HepG2 (cell line): ENCODE data around the gene KDM7A. TPM values are rescaled to one million over a fixed set of nuclear protein-coding genes. Genes with fewer than 3 reads are reported as not detected.

Source experiments
- ATAC-seq: fragments of 200-7000 bp; cut with Tn5 transposase; 3 replicates; pipeline ENCODE4 v1.9.1; 2020; ENCODE audit warnings: mild to moderate bottlenecking, moderate library complexity
- BruUV-seq: library from RNA; stranded (reverse); fragments of 400-500 nt; replicated peaks from 2 replicates; lab custom pipeline; 2021; lab: Mats Ljungman, UMichigan
- CTCF ChIA-PET: fragments of 300-600 bp; formaldehyde crosslinking; extraction: SDS; loops from one replicate; lab custom pipeline; 2021; ENCODE audit warnings: low total read pairs, inconsistent platforms, low intra/inter-chr PET ratio; lab: Yijun Ruan, JAX
- POLR2A ChIA-PET: fragments of 350-600 bp; sonication (Branson Sonifier 250); formaldehyde crosslinking; loops from one replicate; lab custom pipeline; 2020; ENCODE audit warnings: antibody characterized with exemption, inconsistent platforms; lab: Yijun Ruan, JAX
- DNase-seq: peaks from one replicate; pipeline ENCODE4 v3.0.0-alpha.2; 2015; ENCODE audit warnings: low spot score
- FAIRE-seq: peaks from 3 replicates; lab custom pipeline; 2011; peaks lifted over from hg19 to GRCh38; lab: Jason Lieb, UNC
- H2AFZ ChIP-seq: one replicate; pipeline ENCODE4 v1.6.1; 2011; ENCODE audit warnings: low read length, inconsistent platforms
- H3K27ac ChIP-seq: fragments of 300-600 bp; 3 replicates; pipeline ENCODE4 v1.8.0; 2011; ENCODE audit warnings: mixed run types, mild to moderate bottlenecking, mixed read lengths, low read length, inconsistent platforms; ENCODE audit not compliant: insufficient read depth; ENCODE audit errors: extremely low read length
- H3K27me3 ChIP-seq, 2 experiments: fragments of 200-600 bp in 1 of 2; 2 replicates in 1 of 2; 3 replicates in 1 of 2; pipeline versions ENCODE4 v1.6.0 to v1.8.0; 2011; ENCODE audit warnings: low read length in 2 of 2, mild to moderate bottlenecking in 2 of 2, moderate library complexity in 2 of 2, inconsistent platforms in 1 of 2; ENCODE audit not compliant: insufficient read depth in 2 of 2, control insufficient read depth in 1 of 2
- H3K36me3 ChIP-seq, 2 experiments: fragments of 200-600 bp in 1 of 2; replicated peaks in 1 of 2; 2 replicates in 1 of 2; 3 replicates in 1 of 2; pipeline versions ENCODE4 v1.5.1 to v1.8.0; 2011; ENCODE audit warnings: low read length in 2 of 2, inconsistent platforms in 1 of 2; ENCODE audit not compliant: insufficient read depth in 2 of 2, control insufficient read depth in 1 of 2
- H3K4me1 ChIP-seq: 2 replicates; pipeline ENCODE4 v1.5.1; 2012; ENCODE audit warnings: low read length, inconsistent platforms; ENCODE audit not compliant: insufficient read depth
- H3K4me2 ChIP-seq: 2 replicates; pipeline ENCODE4 v1.6.0; 2011; ENCODE audit warnings: low read depth, low read length, inconsistent platforms
- H3K4me3 ChIP-seq, 3 experiments: fragments of 200-600 bp in 1 of 3; sonication (generic), shearing (Covaris generic) in 1 of 3; replicated peaks in 1 of 3; 2 replicates each; pipeline ENCODE4 v1.5.1; 2011 to 2016; ENCODE audit warnings: low read length in 3 of 3, inconsistent platforms in 2 of 3, low read depth in 2 of 3, mild to moderate bottlenecking in 2 of 3, control low read depth in 1 of 3, mixed read lengths in 1 of 3; ENCODE audit not compliant: insufficient read depth in 1 of 3
- H3K79me2 ChIP-seq: one replicate; pipeline ENCODE4 v1.6.1; 2011; ENCODE audit warnings: low read length, inconsistent platforms; ENCODE audit not compliant: insufficient read depth
- H3K9ac ChIP-seq: 2 replicates; pipeline ENCODE4 v1.6.0; 2011; ENCODE audit warnings: mild to moderate bottlenecking, low read depth, low read length, inconsistent platforms; ENCODE audit not compliant: insufficient read depth
- H3K9me3 ChIP-seq: 2 replicates; pipeline ENCODE4 v1.5.1; 2012; ENCODE audit warnings: mild to moderate bottlenecking, low read length
- H4K20me1 ChIP-seq: 2 replicates; pipeline ENCODE4 v1.6.0; 2011; ENCODE audit warnings: inconsistent platforms, mild to moderate bottlenecking, low read length, moderate library complexity; ENCODE audit not compliant: insufficient read depth
- CENPX ChIP-seq: sonication (generic); formaldehyde crosslinking; IDR thresholded peaks from 2 replicates; pipeline ENCODE4 v1.9.0; 2021; ENCODE audit warnings: mild to moderate bottlenecking, missing genetic modification reagents, moderate library complexity
- HMG20A ChIP-seq: IDR thresholded peaks from 2 replicates; pipeline ENCODE4 v1.6.1; 2016; ENCODE audit warnings: borderline replicate concordance
- SIX1 ChIP-seq: sonication (generic); formaldehyde crosslinking; IDR thresholded peaks from 2 replicates; pipeline ENCODE4 v1.4.0; 2020; ENCODE audit warnings: missing genetic modification reagents, borderline replicate concordance
- ZNF18 ChIP-seq: sonication (generic); formaldehyde crosslinking; IDR thresholded peaks from 2 replicates; pipeline ENCODE4 v1.8.0; 2022; ENCODE audit warnings: mild to moderate bottlenecking, missing genetic modification reagents; ENCODE audit not compliant: insufficient replicate concordance
- ZNF337 ChIP-seq: sonication (generic); formaldehyde crosslinking; IDR thresholded peaks from 2 replicates; pipeline ENCODE4 v1.5.1; 2020; ENCODE audit warnings: missing genetic modification reagents, low read depth, mild to moderate bottlenecking, borderline replicate concordance
- ZNF33A ChIP-seq: sonication (generic); formaldehyde crosslinking; IDR thresholded peaks from 2 replicates; pipeline ENCODE4 v1.5.1; 2020; ENCODE audit warnings: missing genetic modification reagents, mild to moderate bottlenecking, moderate library complexity, borderline replicate concordance
- ZNF44 ChIP-seq: sonication (generic); formaldehyde crosslinking; IDR thresholded peaks from 2 replicates; pipeline ENCODE4 v1.5.1; 2020; ENCODE audit warnings: mild to moderate bottlenecking, missing genetic modification reagents
- ZNF83 ChIP-seq: sonication (generic); formaldehyde crosslinking; IDR thresholded peaks from 2 replicates; pipeline ENCODE4 v1.4.0; 2020; ENCODE audit warnings: missing genetic modification reagents, mild to moderate bottlenecking, borderline replicate concordance
- ZSCAN5A ChIP-seq: sonication (generic); formaldehyde crosslinking; IDR thresholded peaks from 2 replicates; pipeline ENCODE4 v1.8.0; 2022; ENCODE audit warnings: mild to moderate bottlenecking, missing genetic modification reagents, borderline replicate concordance
- WGBS: methylation state at CpG from one replicate; pipeline ENCODE4 v1.1.6; 2017; ENCODE audit warnings: low lambda C conversion rate; 5-methylcytosine and 5-hydroxymethylcytosine counted together
- in situ Hi-C: cut with HindIII; loops from 2 replicates; pipeline ENCODE4 v1.10.0; 2017; ENCODE audit warnings: low pct_unique_long_range_greater_than_20kb; ENCODE audit not compliant: extremely low pct_ligation_motif_present
- intact Hi-C: fragments of 100-400 bp; cut with micrococcal nuclease; formaldehyde crosslinking; loops from one replicate; pipeline ENCODE4 v1.10.0; 2022; ENCODE audit not compliant: unreplicated experiment
- polyA plus RNA-seq, 8 experiments: library from polyadenylated mRNA; depleted of rRNA in 3 of 8; stranded (reverse) in 7 of 8; unstranded in 1 of 8; fragments of >200 nt; fragmentation: Illumina TruSeq in 4 of 8; extraction: Trizol in 4 of 8; gene quantifications; 2 replicates each; pipeline versions ENCODE4 v1.2.1 to v1.2.3, GENCODE V29; 2011 to 2016; ENCODE audit warnings: low read depth in 4 of 8, missing spikeins in 1 of 8, mixed read lengths in 1 of 8; ENCODE audit not compliant: insufficient read depth in 1 of 8
- total RNA-seq, 5 experiments: library from RNA; depleted of rRNA; stranded (reverse); fragments of >200 nt; fragmentation: Illumina TruSeq; extraction: Trizol; gene quantifications; 2 replicates each; pipeline ENCODE4 v1.2.3, GENCODE V29; 2016; ENCODE audit warnings: low read depth in 1 of 5
- TF ChIP-seq, protein P1 (sequence below): sonication (generic); formaldehyde crosslinking; IDR thresholded peaks from 2 replicates; pipeline ENCODE4 v1.4.0; 2020; ENCODE audit warnings: missing genetic modification reagents
- TF ChIP-seq, protein P2 (sequence below): sonication (generic); formaldehyde crosslinking; conservative IDR thresholded peaks from 2 replicates; pipeline ENCODE4 v1.4.0; 2020; ENCODE audit warnings: mild to moderate bottlenecking, missing genetic modification reagents, moderate library complexity

Gene KDM7A
- total and polyA plus RNA-seq, 2 of the 13 experiments (the other 11 are each of a cell fraction or from before 2014, with no cell fraction given) = 10.8 to 16.8 TPM

GRCh38 chr7:140047197-140047596 lies 129.6 kb downstream of the KDM7A start:
- Histone ChIP-seq H3K27me3 (no peaks in the 10 kb centered on the region), H3K4me2 (peak overlapping the region; percentile 64; the same call in 1 of the 2 replicates), H3K4me1 (peaks cover 69% of the 10 kb centered on the region), H3K27ac (peak overlapping the region; percentile 56), H3K9ac (no peak overlapping the region), H3K79me2 (peaks cover 5% of the 10 kb centered on the region), H3K36me3 (peaks cover 1 to 11% of the 10 kb centered on the region in 2 experiments; a peak in 2 of 5 replicates), H4K20me1 (no peaks in the 10 kb centered on the region), H3K9me3 (no peaks in the 10 kb centered on the region), H2AFZ (no peak overlapping the region), H3K4me3 (no peak overlapping the region)
- ATAC-seq (no peak), FAIRE-seq (no peak), DNase-seq (no peak)
- CTCF ChIA-PET = no interaction called here
- 99% methylated on average over 3 of the region's 3 CpGs for WGBS
- intact Hi-C loops = no loop called here
- in situ Hi-C loops = no loop called here
- no TSS peak for BruUV-seq
- POLR2A ChIA-PET = interaction anchor here (0.7 kb wide), 1 partner anchor 15 kb away, joined by 3 read pairs; the partner anchor contains the start of gene PARP12
- TF ChIP-seq ZSCAN5A (CRISPR knock-in tag) (no peak), ZNF337 (CRISPR knock-in tag) (no peak), ZNF18 (CRISPR knock-in tag) (no peak), HMG20A (no peak), ZNF44 (CRISPR knock-in tag) (no peak), CENPX (CRISPR knock-in tag) (no peak), ZNF83 (CRISPR knock-in tag) (no peak), SIX1 (no peak), ZNF33A (no peak)
- TF ChIP-seq, protein P1, sequence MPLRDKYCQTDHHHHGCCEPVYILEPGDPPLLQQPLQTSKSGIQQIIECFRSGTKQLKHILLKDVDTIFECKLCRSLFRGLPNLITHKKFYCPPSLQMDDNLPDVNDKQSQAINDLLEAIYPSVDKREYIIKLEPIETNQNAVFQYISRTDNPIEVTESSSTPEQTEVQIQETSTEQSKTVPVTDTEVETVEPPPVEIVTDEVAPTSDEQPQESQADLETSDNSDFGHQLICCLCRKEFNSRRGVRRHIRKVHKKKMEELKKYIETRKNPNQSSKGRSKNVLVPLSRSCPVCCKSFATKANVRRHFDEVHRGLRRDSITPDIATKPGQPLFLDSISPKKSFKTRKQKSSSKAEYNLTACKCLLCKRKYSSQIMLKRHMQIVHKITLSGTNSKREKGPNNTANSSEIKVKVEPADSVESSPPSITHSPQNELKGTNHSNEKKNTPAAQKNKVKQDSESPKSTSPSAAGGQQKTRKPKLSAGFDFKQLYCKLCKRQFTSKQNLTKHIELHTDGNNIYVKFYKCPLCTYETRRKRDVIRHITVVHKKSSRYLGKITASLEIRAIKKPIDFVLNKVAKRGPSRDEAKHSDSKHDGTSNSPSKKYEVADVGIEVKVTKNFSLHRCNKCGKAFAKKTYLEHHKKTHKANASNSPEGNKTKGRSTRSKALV = no peak
- TF ChIP-seq, protein P2, sequence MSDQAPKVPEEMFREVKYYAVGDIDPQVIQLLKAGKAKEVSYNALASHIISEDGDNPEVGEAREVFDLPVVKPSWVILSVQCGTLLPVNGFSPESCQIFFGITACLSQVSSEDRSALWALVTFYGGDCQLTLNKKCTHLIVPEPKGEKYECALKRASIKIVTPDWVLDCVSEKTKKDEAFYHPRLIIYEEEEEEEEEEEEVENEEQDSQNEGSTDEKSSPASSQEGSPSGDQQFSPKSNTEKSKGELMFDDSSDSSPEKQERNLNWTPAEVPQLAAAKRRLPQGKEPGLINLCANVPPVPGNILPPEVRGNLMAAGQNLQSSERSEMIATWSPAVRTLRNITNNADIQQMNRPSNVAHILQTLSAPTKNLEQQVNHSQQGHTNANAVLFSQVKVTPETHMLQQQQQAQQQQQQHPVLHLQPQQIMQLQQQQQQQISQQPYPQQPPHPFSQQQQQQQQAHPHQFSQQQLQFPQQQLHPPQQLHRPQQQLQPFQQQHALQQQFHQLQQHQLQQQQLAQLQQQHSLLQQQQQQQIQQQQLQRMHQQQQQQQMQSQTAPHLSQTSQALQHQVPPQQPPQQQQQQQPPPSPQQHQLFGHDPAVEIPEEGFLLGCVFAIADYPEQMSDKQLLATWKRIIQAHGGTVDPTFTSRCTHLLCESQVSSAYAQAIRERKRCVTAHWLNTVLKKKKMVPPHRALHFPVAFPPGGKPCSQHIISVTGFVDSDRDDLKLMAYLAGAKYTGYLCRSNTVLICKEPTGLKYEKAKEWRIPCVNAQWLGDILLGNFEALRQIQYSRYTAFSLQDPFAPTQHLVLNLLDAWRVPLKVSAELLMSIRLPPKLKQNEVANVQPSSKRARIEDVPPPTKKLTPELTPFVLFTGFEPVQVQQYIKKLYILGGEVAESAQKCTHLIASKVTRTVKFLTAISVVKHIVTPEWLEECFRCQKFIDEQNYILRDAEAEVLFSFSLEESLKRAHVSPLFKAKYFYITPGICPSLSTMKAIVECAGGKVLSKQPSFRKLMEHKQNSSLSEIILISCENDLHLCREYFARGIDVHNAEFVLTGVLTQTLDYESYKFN (CRISPR knock-in tag) = no peak
